Calu3 (cell line): Measurements from ENCODE around the gene FZD1. TPM values are rescaled to one million over a fixed set of nuclear protein-coding genes. Genes with fewer than 3 reads are reported as not detected.

Experiments
- BruUV-seq: library from RNA; stranded (reverse); fragments of 400-500 nt; replicated peaks from 2 replicates; lab custom pipeline; 2021; lab: Mats Ljungman, UMichigan
- CTCF ChIA-PET: fragments of 300-600 bp; sonication (Branson Sonifier 250); formaldehyde crosslinking; loops from one replicate; lab custom pipeline; 2022; ENCODE audit warnings: antibody characterized with exemption; lab: Charles Lee
- DNase-seq: peaks from one replicate; pipeline ENCODE4 v3.0.0; 2022
- H3K27ac Mint-ChIP-seq: one replicate; pipeline ENCODE4 v1.8.0; 2022; ENCODE audit warnings: mixed read lengths; ENCODE audit not compliant: unreplicated experiment
- H3K27me3 Mint-ChIP-seq: one replicate; pipeline ENCODE4 v1.8.0; 2022; ENCODE audit warnings: mixed read lengths; ENCODE audit not compliant: unreplicated experiment
- H3K36me3 Mint-ChIP-seq: one replicate; pipeline ENCODE4 v1.8.0; 2022; ENCODE audit warnings: mild to moderate bottlenecking, moderate library complexity, mixed read lengths; ENCODE audit not compliant: insufficient read depth, unreplicated experiment
- H3K4me1 Mint-ChIP-seq: one replicate; pipeline ENCODE4 v1.8.0; 2022; ENCODE audit warnings: mild to moderate bottlenecking, low read depth, mixed read lengths; ENCODE audit not compliant: unreplicated experiment
- H3K4me3 Mint-ChIP-seq: one replicate; pipeline ENCODE4 v1.8.0; 2022; ENCODE audit warnings: mild to moderate bottlenecking, low read depth, moderate library complexity, mixed read lengths; ENCODE audit not compliant: unreplicated experiment
- H3K9me3 Mint-ChIP-seq: one replicate; pipeline ENCODE4 v1.8.0; 2022; ENCODE audit warnings: low read depth, mixed read lengths; ENCODE audit not compliant: unreplicated experiment
- intact Hi-C: fragments of 100-400 bp; cut with micrococcal nuclease; formaldehyde crosslinking; loops from one replicate; pipeline ENCODE4 v1.10.0; 2022; ENCODE audit not compliant: unreplicated experiment
- total RNA-seq: library from RNA; stranded (reverse); gene quantifications from 2 replicates; pipeline ENCODE4 v1.2.3, GENCODE V29; 2022
- TF ChIP-seq, protein P1 (sequence below): fragments of 200-600 bp; IDR thresholded peaks from one replicate; pipeline ENCODE4 v1.8.0; 2022; ENCODE audit warnings: antibody characterized with exemption; ENCODE audit not compliant: unreplicated experiment

Gene FZD1
- total RNA-seq, 1 experiment from 2014 or later = 3.7 TPM

DNA sequence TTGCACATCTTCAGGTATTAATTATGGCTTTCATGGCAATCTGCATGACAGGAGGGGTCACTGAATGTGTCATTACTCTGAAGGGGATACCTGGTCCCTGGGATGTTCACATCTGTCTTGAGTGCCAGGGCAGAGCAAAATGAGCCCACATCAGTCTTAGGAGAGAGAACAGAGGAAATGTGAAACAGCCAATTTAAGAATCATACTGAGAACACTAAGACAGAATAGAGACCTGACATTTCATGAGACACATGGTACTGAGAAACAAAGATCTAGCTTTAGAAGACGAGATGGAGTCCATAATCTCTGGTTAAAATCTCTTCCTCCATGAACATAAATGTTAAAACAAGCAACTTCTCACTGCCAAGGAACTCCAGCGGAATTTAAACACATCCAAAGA is 34.1 kb upstream of the FZD1 start:
- no TSS peak for BruUV-seq
- H3K4me1 Mint-ChIP-seq = no peaks in the 10 kb centered on the region
- CTCF ChIA-PET = no interaction called here
- intact Hi-C loops = no loop called here
- DNase-seq = no peak
- no peak overlapping the region for H3K4me3 Mint-ChIP-seq
- H3K27ac Mint-ChIP-seq = no peak overlapping the region
- H3K36me3 Mint-ChIP-seq = no peaks in the 10 kb centered on the region
- TF ChIP-seq, protein P1, sequence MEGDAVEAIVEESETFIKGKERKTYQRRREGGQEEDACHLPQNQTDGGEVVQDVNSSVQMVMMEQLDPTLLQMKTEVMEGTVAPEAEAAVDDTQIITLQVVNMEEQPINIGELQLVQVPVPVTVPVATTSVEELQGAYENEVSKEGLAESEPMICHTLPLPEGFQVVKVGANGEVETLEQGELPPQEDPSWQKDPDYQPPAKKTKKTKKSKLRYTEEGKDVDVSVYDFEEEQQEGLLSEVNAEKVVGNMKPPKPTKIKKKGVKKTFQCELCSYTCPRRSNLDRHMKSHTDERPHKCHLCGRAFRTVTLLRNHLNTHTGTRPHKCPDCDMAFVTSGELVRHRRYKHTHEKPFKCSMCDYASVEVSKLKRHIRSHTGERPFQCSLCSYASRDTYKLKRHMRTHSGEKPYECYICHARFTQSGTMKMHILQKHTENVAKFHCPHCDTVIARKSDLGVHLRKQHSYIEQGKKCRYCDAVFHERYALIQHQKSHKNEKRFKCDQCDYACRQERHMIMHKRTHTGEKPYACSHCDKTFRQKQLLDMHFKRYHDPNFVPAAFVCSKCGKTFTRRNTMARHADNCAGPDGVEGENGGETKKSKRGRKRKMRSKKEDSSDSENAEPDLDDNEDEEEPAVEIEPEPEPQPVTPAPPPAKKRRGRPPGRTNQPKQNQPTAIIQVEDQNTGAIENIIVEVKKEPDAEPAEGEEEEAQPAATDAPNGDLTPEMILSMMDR = no peak
- H3K27me3 Mint-ChIP-seq = no peaks in the 10 kb centered on the region
- no peaks in the 10 kb centered on the region for H3K9me3 Mint-ChIP-seq

DNA sequence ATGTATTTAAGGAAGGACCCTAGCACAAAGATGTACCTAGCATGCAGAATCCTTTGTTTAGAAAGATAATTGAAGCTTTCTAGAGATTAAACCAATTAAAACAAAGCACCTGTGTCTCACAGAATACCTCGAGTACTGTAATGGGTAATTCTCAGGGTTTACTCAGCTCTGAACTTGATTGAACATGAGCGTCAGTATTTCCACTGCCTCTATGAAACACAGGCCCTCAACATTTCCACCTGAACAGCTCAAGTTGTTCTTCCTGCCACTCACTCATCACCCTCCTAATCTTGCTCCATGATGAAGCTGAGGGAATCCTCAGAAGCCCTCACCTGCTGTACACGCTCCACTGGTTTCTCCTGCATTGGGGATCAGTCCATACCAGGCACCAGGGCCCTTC is 33.7 kb upstream of the FZD1 start:
- TF ChIP-seq, protein P1 = no peak
- no peak overlapping the region for H3K4me3 Mint-ChIP-seq
- DNase-seq = no peak
- intact Hi-C loops = no loop called here
- no peaks in the 10 kb centered on the region for H3K27me3 Mint-ChIP-seq
- no TSS peak for BruUV-seq
- no peaks in the 10 kb centered on the region for H3K9me3 Mint-ChIP-seq
- CTCF ChIA-PET = no interaction called here
- no peaks in the 10 kb centered on the region for H3K36me3 Mint-ChIP-seq
- H3K27ac Mint-ChIP-seq = no peak overlapping the region
- no peaks in the 10 kb centered on the region for H3K4me1 Mint-ChIP-seq

DNA sequence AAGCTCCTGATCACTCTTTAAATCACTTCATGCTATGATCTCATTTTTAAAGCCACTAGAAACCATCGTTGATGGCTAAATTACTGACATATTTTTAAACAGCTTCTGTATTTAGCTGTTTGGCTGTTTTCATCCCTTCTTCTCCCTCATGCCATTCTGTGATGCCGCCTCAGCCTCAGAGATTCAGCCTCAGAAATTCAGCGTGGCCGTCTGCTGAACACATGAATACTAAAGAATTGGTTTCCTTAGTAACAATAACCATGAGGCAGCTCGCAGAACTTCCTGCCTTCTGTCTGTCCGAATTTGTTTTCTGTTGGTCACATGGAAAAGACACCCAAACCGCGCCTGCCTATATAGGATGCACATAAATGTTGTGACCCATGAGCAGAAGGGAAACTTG is 31.0 kb upstream of the FZD1 start:
- no peaks in the 10 kb centered on the region for H3K36me3 Mint-ChIP-seq
- no TSS peak for BruUV-seq
- no peak overlapping the region for H3K4me3 Mint-ChIP-seq
- H3K4me1 Mint-ChIP-seq = no peaks in the 10 kb centered on the region
- DNase-seq = no peak
- H3K27ac Mint-ChIP-seq = no peak overlapping the region
- TF ChIP-seq, protein P1 = no peak
- no peaks in the 10 kb centered on the region for H3K9me3 Mint-ChIP-seq
- intact Hi-C loops = no loop called here
- CTCF ChIA-PET = no interaction called here
- H3K27me3 Mint-ChIP-seq = no peaks in the 10 kb centered on the region

DNA sequence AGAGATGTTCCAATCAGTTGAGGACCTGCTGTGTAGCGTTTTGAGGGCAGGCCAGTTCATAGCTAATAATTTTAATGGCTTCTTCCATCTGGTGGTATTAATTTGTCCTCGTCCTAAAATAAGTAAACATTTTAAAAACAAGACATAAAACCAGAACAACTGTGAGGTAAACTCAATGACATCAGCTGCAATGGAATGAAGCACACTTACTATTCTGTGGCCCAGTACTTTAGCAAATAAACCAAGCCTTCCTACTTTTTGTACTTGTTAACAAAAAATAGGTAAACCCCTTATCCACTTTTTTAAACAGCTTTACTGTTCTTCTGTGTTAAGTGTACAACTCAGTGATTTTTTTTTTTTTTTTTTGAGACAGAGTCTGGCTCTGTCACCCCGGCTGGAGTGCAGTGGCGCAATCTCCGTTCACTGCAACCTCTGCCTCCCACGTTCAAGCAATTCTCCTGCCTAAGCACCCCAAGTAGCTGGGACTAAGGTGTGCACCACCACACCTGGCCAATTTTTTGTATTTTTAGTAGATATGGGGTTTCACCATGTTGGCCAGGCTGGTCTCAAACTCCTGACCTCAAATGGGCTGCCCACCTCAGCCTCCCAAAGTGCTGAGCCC is 28.9 kb upstream of the FZD1 start:
- DNase-seq = no peak
- Mint-ChIP-seq H3K4me1 (no peaks in the 10 kb centered on the region), H3K9me3 (no peaks in the 10 kb centered on the region), H3K4me3 (no peak overlapping the region), H3K27me3 (no peaks in the 10 kb centered on the region), H3K27ac (no peak overlapping the region), H3K36me3 (no peaks in the 10 kb centered on the region)
- TF ChIP-seq, protein P1 = no peak
- CTCF ChIA-PET = no interaction called here
- intact Hi-C loops = no loop called here
- BruUV-seq = no TSS peak
